Endothelial cell of umbilical vein (primary cell): ENCODE results near the gene GTSE1. TPM values are rescaled to one million over a fixed set of nuclear protein-coding genes. Genes with fewer than 3 reads are reported as not detected.

ENCODE experiments used
- BruUV-seq: library from RNA; stranded (reverse); fragments of 400-500 nt; replicated peaks from 2 replicates; lab custom pipeline; 2021; lab: Mats Ljungman, UMichigan
- CTCF ChIA-PET: fragments of 300-600, 350-600 bp; sonication (Branson Sonifier 250); formaldehyde crosslinking; loops from one replicate; lab custom pipeline; 2021; ENCODE audit warnings: antibody characterized with exemption, inconsistent platforms; lab: Charles Lee
- POLR2A ChIA-PET: fragments of 300-600, 350-600 bp; sonication (Branson Sonifier 250); formaldehyde crosslinking; loops from one replicate; lab custom pipeline; 2021; ENCODE audit warnings: antibody characterized with exemption, inconsistent platforms; lab: Charles Lee
- DNase-seq: peaks from one replicate; pipeline ENCODE4 v3.0.0-alpha.2; 2011; ENCODE audit warnings: low read depth, low spot score
- FAIRE-seq: peaks from 2 replicates; lab custom pipeline; 2011; peaks lifted over from hg19 to GRCh38; lab: Jason Lieb, UNC
- H2AFZ ChIP-seq: 2 replicates; pipeline ENCODE4 v1.6.0; 2012; ENCODE audit warnings: low read depth, low read length, control low read depth, inconsistent platforms
- H3K27ac ChIP-seq: 2 replicates; pipeline ENCODE4 v1.5.1; 2011; ENCODE audit warnings: low read depth, mild to moderate bottlenecking, control low read depth, low read length, moderate library complexity; ENCODE audit not compliant: insufficient read depth
- H3K27me3 ChIP-seq, 2 experiments: 2 replicates each; pipeline versions ENCODE4 v1.6.0 to v1.6.1; 2011; ENCODE audit warnings: low read length in 2 of 2, mixed read lengths in 1 of 2; ENCODE audit not compliant: control insufficient read depth in 2 of 2, insufficient read depth in 2 of 2
- H3K36me3 ChIP-seq, 2 experiments: 2 replicates in 1 of 2; 3 replicates in 1 of 2; pipeline ENCODE4 v1.5.1; 2011; ENCODE audit warnings: low read length in 2 of 2, mild to moderate bottlenecking in 1 of 2, moderate library complexity in 1 of 2; ENCODE audit not compliant: control insufficient read depth in 2 of 2, insufficient read depth in 2 of 2; ENCODE audit errors: extremely low read depth in 1 of 2
- H3K4me1 ChIP-seq: 3 replicates; pipeline ENCODE4 v1.5.1; 2011; ENCODE audit warnings: mild to moderate bottlenecking, low read length; ENCODE audit not compliant: control insufficient read depth, insufficient read depth; ENCODE audit errors: extremely low read depth
- H3K4me2 ChIP-seq: 2 replicates; pipeline ENCODE4 v1.6.1; 2011; ENCODE audit warnings: low read length, control low read depth, mixed read lengths; ENCODE audit not compliant: insufficient read depth
- H3K4me3 ChIP-seq, 3 experiments: fragments of 200-600 bp in 1 of 3; sonication (generic), shearing (Covaris generic) in 1 of 3; replicated peaks in 1 of 3; 2 replicates each; pipeline ENCODE4 v1.5.1; 2011 to 2016; ENCODE audit warnings: control low read depth in 3 of 3, low read length in 3 of 3, mild to moderate bottlenecking in 2 of 3, inconsistent platforms in 1 of 3, low read depth in 1 of 3, moderate library complexity in 1 of 3; ENCODE audit not compliant: insufficient read depth in 1 of 3
- H3K79me2 ChIP-seq: 2 replicates; pipeline ENCODE4 v1.6.0; 2012; ENCODE audit warnings: low read length, inconsistent platforms; ENCODE audit not compliant: control insufficient read depth, insufficient read depth
- H3K9ac ChIP-seq: replicated peaks from 2 replicates; pipeline ENCODE3; 2011; ENCODE audit warnings: low read length, control low read depth; ENCODE audit not compliant: insufficient read depth; ENCODE audit errors: extremely low read depth
- H3K9me1 ChIP-seq: replicated peaks from 3 replicates; pipeline ENCODE4 v1.6.0; 2011; ENCODE audit warnings: mild to moderate bottlenecking, low read length; ENCODE audit not compliant: control insufficient read depth, insufficient read depth; ENCODE audit errors: extremely low read depth
- H3K9me3 ChIP-seq: replicated peaks from 2 replicates; pipeline ENCODE4 v1.5.1; 2012; ENCODE audit warnings: low read length, inconsistent platforms; ENCODE audit not compliant: control insufficient read depth, insufficient read depth
- H4K20me1 ChIP-seq: replicated peaks from 2 replicates; pipeline ENCODE3; 2011; ENCODE audit warnings: mild to moderate bottlenecking, low read length; ENCODE audit not compliant: control insufficient read depth, insufficient read depth; ENCODE audit errors: extremely low read depth
- CTCF ChIP-seq, 2 donors: IDR thresholded peaks; 1 replicate in 1 of 2; 2 replicates in 1 of 2; pipeline ENCODE4 v1.5.1; 2011; ENCODE audit warnings: low read length in 2 of 2, mild to moderate bottlenecking in 2 of 2, moderate library complexity in 2 of 2, control low read depth in 1 of 2, inconsistent platforms in 1 of 2, low read depth in 1 of 2; ENCODE audit not compliant: insufficient read depth in 1 of 2; ENCODE audit errors: extremely low read depth in 1 of 2
- EZH2 ChIP-seq: IDR thresholded peaks from 2 replicates; pipeline ENCODE4 v1.6.1; 2012; ENCODE audit warnings: borderline replicate concordance, low read depth, mild to moderate bottlenecking, moderate library complexity, low read length, inconsistent platforms; ENCODE audit not compliant: severe bottlenecking
- FOS ChIP-seq: IDR thresholded peaks from 2 replicates; pipeline ENCODE4 v1.6.1; 2011; ENCODE audit warnings: mild to moderate bottlenecking, low read length, moderate library complexity, borderline replicate concordance; ENCODE audit not compliant: insufficient read depth
- GATA2 ChIP-seq: IDR thresholded peaks from 2 replicates; pipeline ENCODE4 v1.7.0; 2011; ENCODE audit warnings: low read depth, mild to moderate bottlenecking, moderate library complexity, mixed read lengths, low read length; ENCODE audit not compliant: insufficient read length, insufficient read depth
- JUN ChIP-seq: IDR thresholded peaks from 2 replicates; pipeline ENCODE4 v1.6.1; 2011; ENCODE audit warnings: borderline replicate concordance, low read depth; ENCODE audit not compliant: insufficient read length, insufficient read depth
- MAX ChIP-seq: IDR thresholded peaks from 2 replicates; pipeline ENCODE4 v1.6.1; 2011; ENCODE audit not compliant: insufficient read depth, insufficient read length
- MYC ChIP-seq: IDR thresholded peaks from one replicate; pipeline ENCODE4 v1.6.1; 2011; ENCODE audit warnings: mild to moderate bottlenecking, low read depth, low read length
- POLR2A ChIP-seq: IDR thresholded peaks from 2 replicates; pipeline ENCODE4 v1.6.1; 2012; ENCODE audit warnings: low read depth, mild to moderate bottlenecking, control low read depth, low read length
- POLR2AphosphoS5 ChIP-seq: IDR thresholded peaks from 2 replicates; pipeline ENCODE4 v1.6.1; 2012; ENCODE audit warnings: low read depth, mild to moderate bottlenecking, control low read depth, low read length, moderate library complexity; ENCODE audit not compliant: insufficient read depth
- dilution Hi-C: fragments of 300-500 bp; cut with MboI; formaldehyde crosslinking; loops from one replicate; pipeline ENCODE4 v1.15.0; 2019; ENCODE audit warnings: low sequenced_read_pairs; ENCODE audit not compliant: extremely low pct_ligation_motif_present
- intact Hi-C: fragments of 100-400 bp; cut with micrococcal nuclease; formaldehyde crosslinking; loops from one replicate; pipeline ENCODE4 v1.10.0; 2022
- polyA plus RNA-seq, 4 experiments: library from polyadenylated mRNA; depleted of rRNA in 3 of 4; stranded (reverse) in 3 of 4; unstranded in 1 of 4; fragments of >200 nt; gene quantifications; 2 replicates each; pipeline versions ENCODE4 v1.2.1 to v1.2.3, GENCODE V29; 2011 to 2012; ENCODE audit warnings: missing spikeins in 1 of 4
- total RNA-seq: library from RNA; stranded (reverse); gene quantifications from 2 replicates; pipeline ENCODE4 v1.2.3, GENCODE V29; 2021

Gene GTSE1
- total and polyA plus RNA-seq, 2 donors (not counting 3 experiments of a cell fraction or from before 2014, with no cell fraction given), result 25.9 to 57.2 TPM

- no peak overlapping the region for H3K9ac ChIP-seq
- H3K27ac ChIP-seq, result no peak overlapping the region
- H3K9me3 ChIP-seq, result no peaks in the 10 kb centered on the region
- no peak for DNase-seq
- FAIRE-seq, result no peak
- no TSS peak for BruUV-seq
- H3K4me1 ChIP-seq, result no peaks in the 10 kb centered on the region
- intact Hi-C loops (no loop called here), dilution Hi-C loops (no loop called here)
- no peaks in the 10 kb centered on the region for H3K27me3 ChIP-seq
- no peaks in the 10 kb centered on the region for H4K20me1 ChIP-seq
- no peak overlapping the region for H3K4me2 ChIP-seq
- H2AFZ ChIP-seq, result no peak overlapping the region
- no peak overlapping the region for H3K4me3 ChIP-seq
- ChIA-PET CTCF (interaction anchor here (0.8 to 2.7 kb wide), 3 partner anchors 9 to 188 kb away, joined by 3 to 9 read pairs (median 4); partner anchors contain the start of gene CDPF1), POLR2A (no interaction called here)
- H3K9me1 ChIP-seq, result no peaks in the 10 kb centered on the region
- TF ChIP-seq FOS, result no peak
- TF ChIP-seq EZH2, result no peak
- TF ChIP-seq GATA2, result no peak
- no peak for TF ChIP-seq CTCF (IDR thresholded peaks at IDR 0.05; ENCODE audit: extremely low read depth in 1 of 2, insufficient read depth in 1 of 2, low read depth in 1 of 2, low read length in 2 of 2)
- no peak for TF ChIP-seq POLR2AphosphoS5
- TF ChIP-seq JUN, result no peak
- no peak for TF ChIP-seq POLR2A
- no peak for TF ChIP-seq MAX
- no peak for TF ChIP-seq MYC
- peaks cover 60% of the 10 kb centered on the region for H3K79me2 ChIP-seq
- peaks cover 0 to 6% of the 10 kb centered on the region in 2 experiments for H3K36me3 ChIP-seq
These were observed 12.9 kb downstream of the GTSE1 start for GRCh38 chr22:46309526-46310085.
